GM10266 (cell line): ENCODE results near the gene ABCA10.
"Not testable (repeated sequence)": the region's sequence is repeated elsewhere in the genome, so short reads cannot be mapped to it uniquely, and the experiment has no call there.

Experiments
- DNase-seq: peaks from one replicate; pipeline ENCODE4 v3.0.0; 2012; ENCODE audit errors: extremely low spot score
- CTCF ChIP-seq: IDR thresholded peaks from 2 replicates; pipeline ENCODE4 v1.5.1; 2012; ENCODE audit warnings: mild to moderate bottlenecking, low read depth; ENCODE audit not compliant: control insufficient read depth, insufficient read depth; ENCODE audit errors: missing control alignments

Gene ABCA10

GRCh38 chr17:69228576-69228975 is at the start of gene ABCA10:
TSS of gene ABCA10 (minus strand) at chr17:69228824. CDS start at chr17:69225358, 3,466 bp downstream.
- no peak for DNase-seq
- no peak for TF ChIP-seq CTCF

- not testable (repeated sequence) for DNase-seq
Observed at GRCh38 chr17:69276279-69276678, 47.7 kb upstream of the ABCA10 start.

GRCh38 chr17:69275751-69276150 is 47.1 kb upstream of the ABCA10 start:
- DNase-seq: no peak
- no peak for TF ChIP-seq CTCF

GRCh38 chr17:69271023-69271422 is 42.4 kb upstream of the ABCA10 start:
- DNase-seq: no peak
- TF ChIP-seq CTCF: no peak

GRCh38 chr17:69269131-69269998 is 40.7 kb upstream of the ABCA10 start:
- DNase-seq: no peak
- TF ChIP-seq CTCF: no peak

GRCh38 chr17:69268543-69269014 is 40.0 kb upstream of the ABCA10 start:
- no peak for TF ChIP-seq CTCF
- DNase-seq: no peak

GRCh38 chr17:69267219-69267618 is 38.6 kb upstream of the ABCA10 start:
- DNase-seq: no peak

More at GRCh38 chr17:69267219-69267618, 38.6 kb upstream of the ABCA10 start:
- TF ChIP-seq CTCF: no peak
